NB4 (cell line): ENCODE results near the gene BSCL2.

ENCODE experiments used
- MYC ChIP-seq: IDR thresholded peaks from 2 replicates; pipeline ENCODE4 v1.6.1; 2011; ENCODE audit warnings: low read depth, low read length
- POLR2A ChIP-seq: IDR thresholded peaks from 2 replicates; pipeline ENCODE4 v1.6.1; 2011; ENCODE audit warnings: mild to moderate bottlenecking; ENCODE audit not compliant: insufficient read length; ENCODE audit errors: extremely low read depth
- TF ChIP-seq, protein P1 (sequence below): IDR thresholded peaks from one replicate; pipeline ENCODE4 v1.5.1; 2012; ENCODE audit warnings: low read depth, low read length
- TF ChIP-seq, protein P2 (sequence below): IDR thresholded peaks from 2 replicates; pipeline ENCODE4 v1.6.1; 2011; ENCODE audit warnings: low read depth, low read length

DNA sequence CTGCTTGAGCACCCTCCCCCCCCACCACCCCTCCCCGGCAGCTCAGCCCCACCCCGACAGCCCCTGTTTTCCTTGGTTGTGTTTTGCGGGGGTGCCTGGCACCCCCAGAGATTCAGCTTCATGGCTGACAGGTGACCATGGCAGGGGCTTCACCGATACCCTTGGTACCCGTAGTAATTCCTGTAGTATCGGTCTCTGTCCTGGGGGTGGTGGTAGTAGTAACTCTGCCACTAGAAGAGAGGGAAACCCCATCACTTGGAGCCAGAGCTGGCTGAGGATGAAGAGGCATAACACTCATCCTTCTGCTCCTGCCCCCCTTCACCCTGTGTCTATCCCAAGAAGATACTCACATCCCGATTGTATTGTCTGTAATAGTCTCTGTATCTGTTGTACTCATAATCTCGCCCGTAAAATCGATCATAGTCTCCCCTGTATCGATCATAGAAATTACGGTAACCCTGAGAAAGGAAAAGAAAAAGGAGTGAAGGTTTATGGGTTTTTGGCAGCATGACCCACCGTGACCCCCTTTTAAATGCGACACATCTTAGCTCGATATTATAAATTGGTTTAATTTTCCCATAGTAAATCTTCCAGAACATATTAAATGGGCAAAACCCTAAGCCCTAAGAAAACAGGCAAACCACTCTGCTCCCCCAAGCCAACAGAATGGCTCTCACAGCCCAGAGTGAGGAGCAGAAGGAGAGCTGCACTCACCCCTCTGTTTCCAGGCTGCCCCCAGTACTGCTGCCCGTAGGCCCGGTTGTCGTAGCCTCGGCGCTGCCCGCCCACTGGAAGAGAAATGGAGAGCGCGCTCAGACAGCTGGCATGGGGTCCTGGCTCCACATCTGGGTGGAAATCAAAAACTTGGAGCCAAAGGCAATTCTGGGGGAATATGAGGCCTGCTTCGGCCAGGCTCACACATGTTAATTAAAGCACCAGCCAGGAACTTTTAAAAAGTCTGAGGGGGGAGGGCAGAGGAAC, 8.2 kb upstream of the BSCL2 start:
- TF ChIP-seq, protein P1, sequence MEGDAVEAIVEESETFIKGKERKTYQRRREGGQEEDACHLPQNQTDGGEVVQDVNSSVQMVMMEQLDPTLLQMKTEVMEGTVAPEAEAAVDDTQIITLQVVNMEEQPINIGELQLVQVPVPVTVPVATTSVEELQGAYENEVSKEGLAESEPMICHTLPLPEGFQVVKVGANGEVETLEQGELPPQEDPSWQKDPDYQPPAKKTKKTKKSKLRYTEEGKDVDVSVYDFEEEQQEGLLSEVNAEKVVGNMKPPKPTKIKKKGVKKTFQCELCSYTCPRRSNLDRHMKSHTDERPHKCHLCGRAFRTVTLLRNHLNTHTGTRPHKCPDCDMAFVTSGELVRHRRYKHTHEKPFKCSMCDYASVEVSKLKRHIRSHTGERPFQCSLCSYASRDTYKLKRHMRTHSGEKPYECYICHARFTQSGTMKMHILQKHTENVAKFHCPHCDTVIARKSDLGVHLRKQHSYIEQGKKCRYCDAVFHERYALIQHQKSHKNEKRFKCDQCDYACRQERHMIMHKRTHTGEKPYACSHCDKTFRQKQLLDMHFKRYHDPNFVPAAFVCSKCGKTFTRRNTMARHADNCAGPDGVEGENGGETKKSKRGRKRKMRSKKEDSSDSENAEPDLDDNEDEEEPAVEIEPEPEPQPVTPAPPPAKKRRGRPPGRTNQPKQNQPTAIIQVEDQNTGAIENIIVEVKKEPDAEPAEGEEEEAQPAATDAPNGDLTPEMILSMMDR: no peak
- TF ChIP-seq POLR2A (no peak), MYC (no peak)
- TF ChIP-seq, protein P2, sequence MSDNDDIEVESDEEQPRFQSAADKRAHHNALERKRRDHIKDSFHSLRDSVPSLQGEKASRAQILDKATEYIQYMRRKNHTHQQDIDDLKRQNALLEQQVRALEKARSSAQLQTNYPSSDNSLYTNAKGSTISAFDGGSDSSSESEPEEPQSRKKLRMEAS: no peak
